ENCODE results near the gene OR10G3. TPM values are rescaled to one million over a fixed set of nuclear protein-coding genes. Genes with fewer than 3 reads are reported as not detected.

Gene OR10G3
- total RNA-seq, 1 donor from 2014 or later: not detected

Other genes with a start within 250 kb of the OR10G3 start
- 104 and 111 TPM in 2 replicates for gene SUPT16H, start 196.1 kb downstream of the OR10G3 start, total RNA-seq
- gene CHD8, start 124.0 kb downstream of the OR10G3 start, total RNA-seq: 135 and 141 TPM in 2 replicates
- gene RAB2B, start 103.1 kb downstream of the OR10G3 start, total RNA-seq: 35.4 and 35.6 TPM in 2 replicates
- 84.3 and 96.9 TPM in 2 replicates for gene TOX4, start 102.9 kb downstream of the OR10G3 start, total RNA-seq
- 72.8 and 74.0 TPM in 2 replicates for gene METTL3, start 68.7 kb downstream of the OR10G3 start, total RNA-seq
- gene SALL2, start 53.7 kb downstream of the OR10G3 start, total RNA-seq: 1.2 and 1.4 TPM in 2 replicates
- not detected in 2 replicates for gene OR10G2, start 54.9 kb upstream of the OR10G3 start, total RNA-seq
- gene OR4E2, start 73.8 kb upstream of the OR10G3 start, total RNA-seq: not detected in 2 replicates
- 0.05 TPM in 1 of 2 replicates, not detected in the other for gene OR4E1, start 93.7 kb upstream of the OR10G3 start, total RNA-seq

All from T-helper 1 cell treated with Interleukin-12 subunit alpha and Interleukin-12 subunit beta and Interleukin-4 antibody, amounts not matched to agents 30 ng/mL and 1 ng/mL, for 36 hours (primary cell).